IMR-90 (cell line): ENCODE data around the gene CLHC1. TPM values are rescaled to one million over a fixed set of nuclear protein-coding genes. Genes with fewer than 3 reads are reported as not detected.
A peak's percentile ranks its signal among the peaks of the same experiment; 100 is the strongest.

Experiments used
- ATAC-seq: fragments of 200-7000 bp; cut with Tn5 transposase; 2 replicates; pipeline ENCODE4 v1.9.1; 2020; ENCODE audit warnings: low read depth, mild to moderate bottlenecking, moderate library complexity
- BruUV-seq: library from RNA; stranded (reverse); fragments of 400-500 nt; replicated peaks from 2 replicates; lab custom pipeline; 2021; lab: Mats Ljungman, UMichigan
- CTCF ChIA-PET: fragments of 300-600 bp; formaldehyde crosslinking; extraction: SDS; loops from one replicate; lab custom pipeline; 2021; ENCODE audit warnings: antibody characterized with exemption; lab: Yijun Ruan, JAX
- POLR2A ChIA-PET: fragments of 300-600 bp; sonication (Branson Sonifier 250); formaldehyde crosslinking; loops from one replicate; lab custom pipeline; 2022; ENCODE audit warnings: antibody characterized with exemption; ENCODE audit not compliant: unreplicated experiment; lab: Charles Lee
- DNase-seq: peaks from one replicate; pipeline ENCODE4 v3.0.0; 2013
- H2AFZ ChIP-seq: replicated peaks from 2 replicates; pipeline ENCODE3; 2013; ENCODE audit warnings: low read length, mild to moderate bottlenecking; ENCODE audit not compliant: poor library complexity
- H2AK5ac ChIP-seq: 2 replicates; pipeline ENCODE4 v1.6.1; 2013; ENCODE audit warnings: low read depth, low read length, inconsistent platforms
- H2AK9ac ChIP-seq: replicated peaks from 2 replicates; pipeline ENCODE3; 2013; ENCODE audit warnings: mild to moderate bottlenecking, low read depth, low read length, moderate library complexity; ENCODE audit not compliant: poor library complexity
- H2BK120ac ChIP-seq: 2 replicates; pipeline ENCODE4 v1.6.1; 2013; ENCODE audit warnings: low read depth, low read length, inconsistent platforms
- H2BK15ac ChIP-seq: 3 replicates; pipeline ENCODE4 v1.6.1; 2013; ENCODE audit warnings: low read depth, low read length, inconsistent platforms
- H2BK20ac ChIP-seq: 2 replicates; pipeline ENCODE4 v1.6.1; 2013; ENCODE audit warnings: low read depth, mild to moderate bottlenecking, inconsistent platforms, low read length, moderate library complexity
- H2BK5ac ChIP-seq: 2 replicates; pipeline ENCODE4 v1.6.1; 2013; ENCODE audit warnings: mild to moderate bottlenecking, low read depth, low read length, inconsistent platforms; ENCODE audit not compliant: poor library complexity, severe bottlenecking
- H3K14ac ChIP-seq: replicated peaks from 2 replicates; pipeline ENCODE4 v1.6.1; 2013; ENCODE audit warnings: low read depth, low read length, inconsistent platforms
- H3K18ac ChIP-seq: 2 replicates; pipeline ENCODE4 v1.6.1; 2013; ENCODE audit warnings: low read depth, low read length, control low read depth
- H3K23ac ChIP-seq: 2 replicates; pipeline ENCODE4 v1.6.1; 2013; ENCODE audit warnings: low read depth, low read length, inconsistent platforms
- H3K27ac ChIP-seq: 2 replicates; pipeline ENCODE4 v1.5.1; 2013; ENCODE audit warnings: mild to moderate bottlenecking, control low read depth, low read length; ENCODE audit not compliant: insufficient read depth
- H3K27me3 ChIP-seq: 2 replicates; pipeline ENCODE4 v1.6.1; 2013; ENCODE audit warnings: low read length; ENCODE audit not compliant: control insufficient read depth, insufficient read depth
- H3K36me3 ChIP-seq: 2 replicates; pipeline ENCODE4 v1.6.1; 2013; ENCODE audit warnings: low read length, mixed read lengths; ENCODE audit not compliant: control insufficient read depth, insufficient read depth
- H3K4ac ChIP-seq: 2 replicates; pipeline ENCODE4 v1.6.1; 2013; ENCODE audit warnings: low read depth, low read length, inconsistent platforms
- H3K4me1 ChIP-seq: 2 replicates; pipeline ENCODE4 v1.6.1; 2013; ENCODE audit warnings: low read length, mixed read lengths; ENCODE audit not compliant: control insufficient read depth, insufficient read depth
- H3K4me2 ChIP-seq: 2 replicates; pipeline ENCODE4 v1.6.1; 2013; ENCODE audit warnings: low read depth, mild to moderate bottlenecking, control low read depth, low read length, moderate library complexity
- H3K4me3 ChIP-seq: 2 replicates; pipeline ENCODE4 v1.5.1; 2013; ENCODE audit warnings: low read depth, mild to moderate bottlenecking, control low read depth, low read length, moderate library complexity; ENCODE audit not compliant: insufficient read depth
- H3K56ac ChIP-seq: 2 replicates; pipeline ENCODE4 v1.6.1; 2013; ENCODE audit warnings: low read length, inconsistent platforms; ENCODE audit not compliant: insufficient read depth; ENCODE audit errors: extremely low read depth
- H3K79me1 ChIP-seq, 2 experiments: 2 replicates each; pipeline ENCODE4 v1.6.1; 2013; ENCODE audit warnings: low read length in 2 of 2, inconsistent platforms in 1 of 2, low read depth in 1 of 2
- H3K9ac ChIP-seq: 2 replicates; pipeline ENCODE4 v1.6.1; 2013; ENCODE audit warnings: low read depth, low read length, control low read depth
- H3K9me1 ChIP-seq: 2 replicates; pipeline ENCODE4 v1.6.1; 2013; ENCODE audit warnings: low read length, inconsistent platforms; ENCODE audit not compliant: insufficient read depth
- H3K9me3 ChIP-seq: 2 replicates; pipeline ENCODE4 v1.6.1; 2013; ENCODE audit warnings: low read length; ENCODE audit not compliant: control insufficient read depth, insufficient read depth
- H4K20me1 ChIP-seq: 2 replicates; pipeline ENCODE4 v1.6.1; 2013; ENCODE audit warnings: low read length, inconsistent platforms; ENCODE audit not compliant: insufficient read depth
- H4K5ac ChIP-seq: 2 replicates; pipeline ENCODE4 v1.6.1; 2013; ENCODE audit warnings: mild to moderate bottlenecking, low read depth, low read length, control low read depth
- H4K8ac ChIP-seq, 2 experiments: 2 replicates each; pipeline ENCODE4 v1.6.1; 2013; ENCODE audit warnings: low read depth in 2 of 2, low read length in 2 of 2, control low read depth in 1 of 2, inconsistent platforms in 1 of 2
- H4K91ac ChIP-seq: 2 replicates; pipeline ENCODE4 v1.6.1; 2013; ENCODE audit warnings: low read depth, low read length, inconsistent platforms; ENCODE audit not compliant: insufficient read depth
- BHLHE40 ChIP-seq: fragments of 150-350 bp; IDR thresholded peaks from 2 replicates; pipeline ENCODE4 v1.6.1; 2016; ENCODE audit warnings: mild to moderate bottlenecking, low read depth, low read length
- CEBPB ChIP-seq: IDR thresholded peaks from 2 replicates; pipeline ENCODE4 v1.6.1; 2012; ENCODE audit warnings: low read depth, low read length, improper control_type of control experiment
- CHD1 ChIP-seq: IDR thresholded peaks from 2 replicates; pipeline ENCODE4 v1.6.1; 2012; ENCODE audit warnings: low read depth, low read length, improper control_type of control experiment
- CTCF ChIP-seq: conservative IDR thresholded peaks from 2 replicates; pipeline ENCODE4 v1.5.1; 2012; ENCODE audit warnings: mild to moderate bottlenecking, low read depth, low read length, improper control_type of control experiment
- ELK1 ChIP-seq: fragments of 150-350 bp; IDR thresholded peaks from 2 replicates; pipeline ENCODE4 v1.6.1; 2016; ENCODE audit warnings: low read depth, mild to moderate bottlenecking, low read length, moderate library complexity, borderline replicate concordance
- FOS ChIP-seq: fragments of 150-350 bp; IDR thresholded peaks from 2 replicates; pipeline ENCODE4 v1.6.1; 2016; ENCODE audit warnings: low read depth, low read length
- MAFK ChIP-seq: IDR thresholded peaks from 2 replicates; pipeline ENCODE4 v1.6.1; 2012; ENCODE audit warnings: low read depth, low read length, improper control_type of control experiment
- MAZ ChIP-seq: IDR thresholded peaks from 2 replicates; pipeline ENCODE4 v1.6.1; 2012; ENCODE audit warnings: low read depth, mild to moderate bottlenecking, low read length, improper control_type of control experiment, moderate library complexity, borderline replicate concordance
- MXI1 ChIP-seq: IDR thresholded peaks from 2 replicates; pipeline ENCODE4 v1.6.1; 2012; ENCODE audit warnings: low read depth, mild to moderate bottlenecking, low read length, moderate library complexity, borderline replicate concordance
- POLR2A ChIP-seq: IDR thresholded peaks from 2 replicates; pipeline ENCODE4 v1.6.1; 2012; ENCODE audit warnings: mild to moderate bottlenecking, low read depth, low read length
- RAD21 ChIP-seq: IDR thresholded peaks from 2 replicates; pipeline ENCODE4 v1.6.1; 2012; ENCODE audit warnings: low read length, improper control_type of control experiment
- RCOR1 ChIP-seq: IDR thresholded peaks from 2 replicates; pipeline ENCODE4 v1.6.1; 2012; ENCODE audit warnings: mild to moderate bottlenecking, low read length, improper control_type of control experiment; ENCODE audit not compliant: insufficient replicate concordance
- RFX5 ChIP-seq: IDR thresholded peaks from 2 replicates; pipeline ENCODE4 v1.8.0; 2012; ENCODE audit warnings: low read depth, mild to moderate bottlenecking, low read length, moderate library complexity
- SMC3 ChIP-seq: fragments of 150-350 bp; IDR thresholded peaks from 2 replicates; pipeline ENCODE4 v1.6.1; 2016; ENCODE audit warnings: low read depth, mild to moderate bottlenecking, antibody characterized with exemption, low read length, moderate library complexity
- USF2 ChIP-seq: fragments of 150-350 bp; IDR thresholded peaks from 2 replicates; pipeline ENCODE4 v1.6.1; 2017; ENCODE audit warnings: mild to moderate bottlenecking, antibody characterized with exemption, low read length, low read depth
- WGBS, 2 experiments: methylation state at CpG; one replicate each; pipeline versions ENCODE4 v1.1.5 to v1.1.7; 2013; ENCODE audit warnings: missing lambda C conversion rate in 2 of 2; ENCODE audit not compliant: insufficient read length in 1 of 2; ENCODE audit errors: extremely low coverage in 2 of 2; 5-methylcytosine and 5-hydroxymethylcytosine counted together
- dilution Hi-C: fragments of 300-500 bp; cut with HindIII; formaldehyde crosslinking; loops from one replicate; pipeline ENCODE4 v1.14.3; 2018; ENCODE audit warnings: low sequenced_read_pairs; ENCODE audit not compliant: unreplicated experiment
- in situ Hi-C: fragments of 300-500 bp; cut with MboI; formaldehyde crosslinking; loops from 3 replicates; pipeline ENCODE4 v1.14.3; 2019; ENCODE audit warnings: low sequenced_read_pairs, inconsistent platforms, mixed read lengths
- intact Hi-C: fragments of 100-400 bp; cut with micrococcal nuclease; formaldehyde crosslinking; loops from 2 replicates; pipeline ENCODE4 v1.10.0; 2022
- polyA plus RNA-seq, 3 experiments: library from polyadenylated mRNA; depleted of rRNA; stranded (reverse); fragments of >200 nt; gene quantifications; 2 replicates each; pipeline ENCODE4 v1.2.3, GENCODE V29; 2012; ENCODE audit warnings: low replicate concordance in 1 of 3
- total RNA-seq: library from RNA; depleted of rRNA; stranded (reverse); fragments of >200 nt; gene quantifications from 2 replicates; pipeline ENCODE4 v1.2.3, GENCODE V29; 2012

The CLHC1 gene
- total and polyA plus RNA-seq, 2 of the 4 experiments (the other 2 are of a cell fraction), result 2.3 to 5.3 TPM

- H3K4me3 ChIP-seq, result no peak overlapping the region
- dilution Hi-C loops, result loop anchor here (25.0 kb wide), 1 partner anchor 147 kb away; no protein-coding TSS in a partner anchor
- no peak overlapping the region for H3K56ac ChIP-seq
- POLR2A ChIA-PET, result no interaction called here
- 90% methylated on average over 2 of the region's 4 CpGs; no CpG with 5 or more reads in 1 of the 2 experiments for WGBS, 2 experiments
- H3K18ac ChIP-seq, result peak overlapping the region; percentile 3; the same call in 1 of the 2 replicates
- H4K8ac ChIP-seq, result no peak overlapping the region
- no peaks in the 10 kb centered on the region for H3K27me3 ChIP-seq
- H2AK5ac ChIP-seq, result peak overlapping the region; percentile 92
- no peak overlapping the region for H3K27ac ChIP-seq
- CTCF ChIA-PET, result interaction anchor here (0.7 to 1.1 kb wide), 2 partner anchors 111 to 260 kb away, joined by 3 read pairs; no protein-coding TSS in a partner anchor
- no TSS peak for BruUV-seq
- H2BK120ac ChIP-seq, result peak overlapping the region; percentile 69
- H2BK15ac ChIP-seq, result peak overlapping the region; percentile 38; the same call in 1 of the 3 replicates
- H3K9me3 ChIP-seq, result no peaks in the 10 kb centered on the region
- H4K20me1 ChIP-seq, result peaks cover 3% of the 10 kb centered on the region; the same call in 1 of the 2 replicates
- intact Hi-C loops, result no loop called here
- H3K4ac ChIP-seq, result peak overlapping the region; percentile 34; the same call in 1 of the 2 replicates
- in situ Hi-C loops, result no loop called here
- H3K4me2 ChIP-seq, result no peak overlapping the region
- H3K79me1 ChIP-seq, result peaks cover 16 to 53% of the 10 kb centered on the region in 2 experiments
- peaks cover 51% of the 10 kb centered on the region for H3K9me1 ChIP-seq
- no peak overlapping the region for H2AFZ ChIP-seq
- H3K9ac ChIP-seq, result no peak overlapping the region
- H2AK9ac ChIP-seq, result peak overlapping the region; percentile 58
- H4K91ac ChIP-seq, result 0 out of 2 replicates have a peak overlapping the region, but pooled peaks have one; percentile 9
- no peak for DNase-seq
- H2BK20ac ChIP-seq, result peak overlapping the region; percentile 17; the same call in 1 of the 2 replicates
- no peak overlapping the region for H3K23ac ChIP-seq
- H4K5ac ChIP-seq, result 0 out of 2 replicates have a peak overlapping the region, but pooled peaks have one; percentile 1
- no peaks in the 10 kb centered on the region for H3K36me3 ChIP-seq
- H2BK5ac ChIP-seq, result no peak overlapping the region
- H3K14ac ChIP-seq, result peak overlapping the region; percentile 38
- peaks cover 53% of the 10 kb centered on the region for H3K4me1 ChIP-seq
- no peak for ATAC-seq
- TF ChIP-seq CHD1 (no peak), FOS (no peak), RFX5 (no peak), ELK1 (no peak), MAZ (no peak), CEBPB (no peak), MXI1 (no peak), RAD21 (no peak), POLR2A (no peak), CTCF (no peak), BHLHE40 (no peak), RCOR1 (no peak), USF2 (no peak), MAFK (no peak), SMC3 (no peak)
Measured at GRCh38 chr2:55159037-55159651, 72.9 kb downstream of the CLHC1 start.
